Suprapubic skin (tissue), 3 donors: ENCODE results near the gene DDX50.
"Not testable (repeated sequence)": the region's sequence is repeated elsewhere in the genome, so short reads cannot be mapped to it uniquely, and the experiment has no call there.

Experiments
- POLR2AphosphoS5 ChIP-seq, 3 donors: sonication (generic); formaldehyde crosslinking; IDR thresholded peaks; one replicate each; pipeline ENCODE4 v1.6.1; 2017; ENCODE audit warnings: antibody characterized with exemption in 3 of 3
- TF ChIP-seq, protein P1 (sequence below), 2 donors: fragments of 200-600 bp in 1 of 2; fragments of 450-650 bp in 1 of 2; sonication (generic) in 1 of 2; IDR thresholded peaks; one replicate each; pipeline ENCODE4 v1.5.1; 2016 to 2019; ENCODE audit warnings: antibody characterized with exemption in 2 of 2, mild to moderate bottlenecking in 1 of 2, moderate library complexity in 1 of 2

DNA sequence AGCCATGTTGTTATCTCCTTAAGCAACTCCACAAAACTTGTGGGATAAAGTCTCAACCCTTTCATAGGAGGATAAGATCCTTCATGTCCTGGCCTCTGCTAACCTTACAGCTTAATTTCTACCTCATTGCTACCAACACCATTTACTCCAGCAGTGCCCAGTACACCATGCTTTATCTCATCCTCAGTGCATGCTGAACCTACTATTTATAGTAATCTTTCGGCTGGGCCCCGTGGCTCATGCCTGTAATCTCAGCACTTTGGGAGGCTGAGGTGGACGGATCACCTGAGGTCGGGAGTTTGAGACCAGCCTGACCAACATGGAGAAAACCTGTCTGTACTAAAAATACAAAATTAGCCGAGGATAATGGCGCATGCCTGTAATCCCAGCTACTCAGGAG is 78.6 kb downstream of the DDX50 start:
- not testable (repeated sequence) for TF ChIP-seq POLR2AphosphoS5 (IDR thresholded peaks at IDR 0.05)
- TF ChIP-seq, protein P1, sequence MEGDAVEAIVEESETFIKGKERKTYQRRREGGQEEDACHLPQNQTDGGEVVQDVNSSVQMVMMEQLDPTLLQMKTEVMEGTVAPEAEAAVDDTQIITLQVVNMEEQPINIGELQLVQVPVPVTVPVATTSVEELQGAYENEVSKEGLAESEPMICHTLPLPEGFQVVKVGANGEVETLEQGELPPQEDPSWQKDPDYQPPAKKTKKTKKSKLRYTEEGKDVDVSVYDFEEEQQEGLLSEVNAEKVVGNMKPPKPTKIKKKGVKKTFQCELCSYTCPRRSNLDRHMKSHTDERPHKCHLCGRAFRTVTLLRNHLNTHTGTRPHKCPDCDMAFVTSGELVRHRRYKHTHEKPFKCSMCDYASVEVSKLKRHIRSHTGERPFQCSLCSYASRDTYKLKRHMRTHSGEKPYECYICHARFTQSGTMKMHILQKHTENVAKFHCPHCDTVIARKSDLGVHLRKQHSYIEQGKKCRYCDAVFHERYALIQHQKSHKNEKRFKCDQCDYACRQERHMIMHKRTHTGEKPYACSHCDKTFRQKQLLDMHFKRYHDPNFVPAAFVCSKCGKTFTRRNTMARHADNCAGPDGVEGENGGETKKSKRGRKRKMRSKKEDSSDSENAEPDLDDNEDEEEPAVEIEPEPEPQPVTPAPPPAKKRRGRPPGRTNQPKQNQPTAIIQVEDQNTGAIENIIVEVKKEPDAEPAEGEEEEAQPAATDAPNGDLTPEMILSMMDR (IDR thresholded peaks at IDR 0.05): not testable (repeated sequence)
